Liver (tissue), 3 donors: Measurements from ENCODE around the gene OR10A2.
"Not testable (repeated sequence)": the region's sequence is repeated elsewhere in the genome, so short reads cannot be mapped to it uniquely, and the experiment has no call there.

Source experiments
- CTCF ChIP-seq: fragments of 150-350 bp; IDR thresholded peaks from 2 replicates; pipeline ENCODE4 v1.5.1; 2017; ENCODE audit warnings: improper control_type of control experiment, low read depth, low read length; ENCODE audit not compliant: missing input control
- MAX ChIP-seq: IDR thresholded peaks from 2 replicates; pipeline ENCODE4 v1.6.1; 2016; ENCODE audit warnings: antibody characterized with exemption
- RAD21 ChIP-seq, 2 donors: IDR thresholded peaks; 2 replicates each; pipeline ENCODE4 v1.6.1; 2016; ENCODE audit warnings: antibody characterized with exemption in 2 of 2, mild to moderate bottlenecking in 2 of 2
- TF ChIP-seq, protein P1 (sequence below): IDR thresholded peaks from 2 replicates; pipeline ENCODE4 v1.6.1; 2016; ENCODE audit warnings: antibody characterized with exemption, mild to moderate bottlenecking
- donor health status: healthy.
- donor health status: healthy.

GRCh38 chr11:6887711-6888110 is 24.9 kb downstream of the OR10A2 start:
- TF ChIP-seq, protein P1, sequence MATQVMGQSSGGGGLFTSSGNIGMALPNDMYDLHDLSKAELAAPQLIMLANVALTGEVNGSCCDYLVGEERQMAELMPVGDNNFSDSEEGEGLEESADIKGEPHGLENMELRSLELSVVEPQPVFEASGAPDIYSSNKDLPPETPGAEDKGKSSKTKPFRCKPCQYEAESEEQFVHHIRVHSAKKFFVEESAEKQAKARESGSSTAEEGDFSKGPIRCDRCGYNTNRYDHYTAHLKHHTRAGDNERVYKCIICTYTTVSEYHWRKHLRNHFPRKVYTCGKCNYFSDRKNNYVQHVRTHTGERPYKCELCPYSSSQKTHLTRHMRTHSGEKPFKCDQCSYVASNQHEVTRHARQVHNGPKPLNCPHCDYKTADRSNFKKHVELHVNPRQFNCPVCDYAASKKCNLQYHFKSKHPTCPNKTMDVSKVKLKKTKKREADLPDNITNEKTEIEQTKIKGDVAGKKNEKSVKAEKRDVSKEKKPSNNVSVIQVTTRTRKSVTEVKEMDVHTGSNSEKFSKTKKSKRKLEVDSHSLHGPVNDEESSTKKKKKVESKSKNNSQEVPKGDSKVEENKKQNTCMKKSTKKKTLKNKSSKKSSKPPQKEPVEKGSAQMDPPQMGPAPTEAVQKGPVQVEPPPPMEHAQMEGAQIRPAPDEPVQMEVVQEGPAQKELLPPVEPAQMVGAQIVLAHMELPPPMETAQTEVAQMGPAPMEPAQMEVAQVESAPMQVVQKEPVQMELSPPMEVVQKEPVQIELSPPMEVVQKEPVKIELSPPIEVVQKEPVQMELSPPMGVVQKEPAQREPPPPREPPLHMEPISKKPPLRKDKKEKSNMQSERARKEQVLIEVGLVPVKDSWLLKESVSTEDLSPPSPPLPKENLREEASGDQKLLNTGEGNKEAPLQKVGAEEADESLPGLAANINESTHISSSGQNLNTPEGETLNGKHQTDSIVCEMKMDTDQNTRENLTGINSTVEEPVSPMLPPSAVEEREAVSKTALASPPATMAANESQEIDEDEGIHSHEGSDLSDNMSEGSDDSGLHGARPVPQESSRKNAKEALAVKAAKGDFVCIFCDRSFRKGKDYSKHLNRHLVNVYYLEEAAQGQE = not testable (repeated sequence)
- TF ChIP-seq CTCF; RAD21 (IDR thresholded peaks at IDR 0.05); MAX: not testable (repeated sequence)
